Measurements from ENCODE around the gene TM4SF4.

DNA sequence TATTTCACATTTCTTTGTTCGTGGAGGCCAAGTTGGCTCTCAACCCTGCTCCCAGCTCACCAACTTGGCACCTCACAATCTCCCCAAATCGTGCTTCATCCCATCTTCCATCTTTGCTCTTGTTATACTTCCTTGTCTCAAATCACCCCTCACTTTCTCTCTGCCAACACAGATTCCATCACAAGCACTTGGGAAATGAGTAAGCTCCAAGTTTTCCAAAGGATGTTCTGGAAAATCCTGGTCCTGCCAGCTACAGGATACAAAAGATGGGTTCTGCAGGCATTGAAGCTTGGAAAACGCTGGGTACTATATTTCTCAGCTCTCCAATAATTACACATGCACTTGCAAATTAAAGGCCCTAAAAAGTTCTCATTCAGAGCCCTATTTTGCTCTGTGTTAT, 4.1 kb upstream of the TM4SF4 start:
- TF ChIP-seq, protein P1, sequence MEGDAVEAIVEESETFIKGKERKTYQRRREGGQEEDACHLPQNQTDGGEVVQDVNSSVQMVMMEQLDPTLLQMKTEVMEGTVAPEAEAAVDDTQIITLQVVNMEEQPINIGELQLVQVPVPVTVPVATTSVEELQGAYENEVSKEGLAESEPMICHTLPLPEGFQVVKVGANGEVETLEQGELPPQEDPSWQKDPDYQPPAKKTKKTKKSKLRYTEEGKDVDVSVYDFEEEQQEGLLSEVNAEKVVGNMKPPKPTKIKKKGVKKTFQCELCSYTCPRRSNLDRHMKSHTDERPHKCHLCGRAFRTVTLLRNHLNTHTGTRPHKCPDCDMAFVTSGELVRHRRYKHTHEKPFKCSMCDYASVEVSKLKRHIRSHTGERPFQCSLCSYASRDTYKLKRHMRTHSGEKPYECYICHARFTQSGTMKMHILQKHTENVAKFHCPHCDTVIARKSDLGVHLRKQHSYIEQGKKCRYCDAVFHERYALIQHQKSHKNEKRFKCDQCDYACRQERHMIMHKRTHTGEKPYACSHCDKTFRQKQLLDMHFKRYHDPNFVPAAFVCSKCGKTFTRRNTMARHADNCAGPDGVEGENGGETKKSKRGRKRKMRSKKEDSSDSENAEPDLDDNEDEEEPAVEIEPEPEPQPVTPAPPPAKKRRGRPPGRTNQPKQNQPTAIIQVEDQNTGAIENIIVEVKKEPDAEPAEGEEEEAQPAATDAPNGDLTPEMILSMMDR (IDR thresholded peaks at IDR 0.05): no peak
- TF ChIP-seq POLR2A (IDR thresholded peaks at IDR 0.05): no peak

Measured in body of pancreas (tissue), 4 donors.